T-helper 1 cell (primary cell): Measurements from ENCODE around the gene IPMK.

ENCODE experiments used
- DNase-seq, 5 donors: peaks; one replicate each; pipeline ENCODE4 v3.0.0-alpha.2; 2012 to 2020
- total RNA-seq, 4 donors: gene quantifications; one replicate each; lab custom pipeline; 2026; lab: John Stamatoyannopoulos, UW

IPMK gene
- total RNA-seq, result 6.4 to 17.5 (median 15.6) reads per million in 4 donors

- peak; percentile 91 to 97 (median 94) for DNase-seq
Measured at GRCh38 chr10:58267713-58268453, at the start of gene IPMK. TSS of gene IPMK (minus strand) at chr10:58267894. CDS start at chr10:58267611, 283 bp downstream.

- DNase-seq, result no peak
Measured at GRCh38 chr10:58316874-58317273, 49.2 kb upstream of the IPMK start.

- DNase-seq, result no peak
Measured at GRCh38 chr10:58311026-58311425, 43.3 kb upstream of the IPMK start.

GRCh38 chr10:58307676-58308075, 40.0 kb upstream of the IPMK start:
- no peak for DNase-seq

GRCh38 chr10:58305821-58306220, 38.1 kb upstream of the IPMK start:
- no peak for DNase-seq

- DNase-seq, result no peak
Measured at GRCh38 chr10:58304099-58304633, 36.5 kb upstream of the IPMK start.

- DNase-seq, result no peak
Measured at GRCh38 chr10:58302254-58302653, 34.6 kb upstream of the IPMK start.

- no peak for DNase-seq
Measured at GRCh38 chr10:58300676-58301075, 33.0 kb upstream of the IPMK start.

- DNase-seq, result peak; percentile 9 to 50 (median 38)
Measured at GRCh38 chr10:58299580-58299979, 31.9 kb upstream of the IPMK start.

- DNase-seq, result no peak
Measured at GRCh38 chr10:58293989-58294388, 26.3 kb upstream of the IPMK start.

- DNase-seq, result peak in 4 of 5 donors; percentile 6 to 49 (median 16)
Measured at GRCh38 chr10:58291538-58292174, 24.0 kb upstream of the IPMK start.

GRCh38 chr10:58282615-58283014, 14.9 kb upstream of the IPMK start:
- peak in 1 of 5 donors; percentile 90 for DNase-seq

GRCh38 chr10:58281092-58281752, 13.5 kb upstream of the IPMK start:
- DNase-seq, result no peak

- DNase-seq, result no peak
Measured at GRCh38 chr10:58280477-58280876, 12.8 kb upstream of the IPMK start.

- no peak for DNase-seq
Measured at GRCh38 chr10:58278962-58279307, 11.2 kb upstream of the IPMK start.

GRCh38 chr10:58278274-58278961, 10.7 kb upstream of the IPMK start:
- no peak for DNase-seq

GRCh38 chr10:58275908-58276307, 8.2 kb upstream of the IPMK start:
- DNase-seq, result no peak

- no peak for DNase-seq
Measured at GRCh38 chr10:58275261-58275660, 7.6 kb upstream of the IPMK start.

GRCh38 chr10:58269782-58270290, 2.1 kb upstream of the IPMK start:
- no peak for DNase-seq

- peak; percentile 91 to 98 (median 92) for DNase-seq
Measured at GRCh38 chr10:58268946-58269781, 1.5 kb upstream of the IPMK start, which contains the start of gene CISD1. TSS of gene CISD1 (plus strand) at chr10:58269162. CDS start at chr10:58269274, 112 bp downstream.

GRCh38 chr10:58268454-58268945, 806 bp upstream of the IPMK start:
- DNase-seq, result no peak
